DOHH2 (cell line): ENCODE data around the gene RBM20.
"Not testable (repeated sequence)": the region's sequence is repeated elsewhere in the genome, so short reads cannot be mapped to it uniquely, and the experiment has no call there.

Source experiments
- H3F3A ChIP-seq: fragments of 200-600 bp; sonication (generic), shearing (Covaris generic); 2 replicates; pipeline ENCODE4 v1.6.0; 2016; ENCODE audit warnings: antibody characterized with exemption, mild to moderate bottlenecking; ENCODE audit not compliant: control insufficient read depth, insufficient read depth
- H3K27ac ChIP-seq: fragments of 200-600 bp; sonication (generic); 2 replicates; pipeline ENCODE4 v1.5.1; 2014; ENCODE audit warnings: low read depth, mild to moderate bottlenecking, low read length, moderate library complexity
- H3K27me3 ChIP-seq: fragments of 200-600 bp; sonication (generic); 2 replicates; pipeline ENCODE4 v1.6.1; 2014; ENCODE audit warnings: mild to moderate bottlenecking, low read length, mixed read lengths; ENCODE audit not compliant: control insufficient read depth
- H3K36me3 ChIP-seq: fragments of 200-600 bp; sonication (generic); 2 replicates; pipeline ENCODE4 v1.6.1; 2014; ENCODE audit warnings: mild to moderate bottlenecking, low read length, moderate library complexity, mixed read lengths; ENCODE audit not compliant: control insufficient read depth
- H3K4me1 ChIP-seq: fragments of 200-600 bp; sonication (generic); 2 replicates; pipeline ENCODE4 v1.6.1; 2014; ENCODE audit warnings: mild to moderate bottlenecking, low read length, mixed read lengths; ENCODE audit not compliant: control insufficient read depth
- H3K4me2 ChIP-seq: fragments of 200-600 bp; sonication (generic); 2 replicates; pipeline ENCODE4 v1.6.0; 2014; ENCODE audit warnings: mild to moderate bottlenecking, low read length, moderate library complexity
- H3K4me3 ChIP-seq: fragments of 200-600 bp; sonication (generic); 2 replicates; pipeline ENCODE4 v1.5.1; 2014; ENCODE audit warnings: mild to moderate bottlenecking, low read length, mixed read lengths
- H3K79me2 ChIP-seq: fragments of 200-600 bp; sonication (generic); 2 replicates; pipeline ENCODE4 v1.6.1; 2014; ENCODE audit warnings: mild to moderate bottlenecking, low read length, mixed read lengths; ENCODE audit not compliant: control insufficient read depth
- H3K9me2 ChIP-seq: fragments of 200-600 bp; sonication (generic); replicated peaks from 2 replicates; pipeline ENCODE4 v1.6.1; 2014; ENCODE audit warnings: mild to moderate bottlenecking, low read length, mixed read lengths; ENCODE audit not compliant: control insufficient read depth
- H3K9me3 ChIP-seq: fragments of 200-600 bp; sonication (generic); 2 replicates; pipeline ENCODE4 v1.6.1; 2014; ENCODE audit warnings: antibody characterized with exemption, low read length, mixed read lengths; ENCODE audit not compliant: control insufficient read depth, insufficient read depth
- H4K20me1 ChIP-seq: fragments of 200-600 bp; sonication (generic); 2 replicates; pipeline ENCODE4 v1.6.0; 2014; ENCODE audit warnings: low read depth, mild to moderate bottlenecking, antibody characterized with exemption, low read length, moderate library complexity; ENCODE audit not compliant: control insufficient read depth, insufficient read depth
- EZH2phosphoT487 ChIP-seq: fragments of 200-600 bp; sonication (generic); IDR thresholded peaks from 2 replicates; pipeline ENCODE4 v1.6.1; 2017; ENCODE audit warnings: borderline replicate concordance, mild to moderate bottlenecking, antibody characterized with exemption, low read length, moderate library complexity, mixed read lengths
- TF ChIP-seq, protein P1 (sequence below): fragments of 200-600 bp; sonication (generic); IDR thresholded peaks from one replicate; pipeline ENCODE4 v1.5.1; 2014; ENCODE audit warnings: antibody characterized with exemption, mild to moderate bottlenecking, low read depth, low read length; ENCODE audit not compliant: poor library complexity, severe bottlenecking

The RBM20 gene

GRCh38 chr10:110656612-110657011 is 12.5 kb downstream of the RBM20 start:
- Histone ChIP-seq H3K27me3 (peaks cover 3% of the 10 kb centered on the region; the same call in 1 of the 2 replicates), H3K4me2 (no peak overlapping the region), H3K4me1 (peaks cover 28% of the 10 kb centered on the region), H3K79me2 (no peaks in the 10 kb centered on the region), H3K9me3 (no peaks in the 10 kb centered on the region), H3F3A (no peaks in the 10 kb centered on the region; the same call in 1 of the 2 replicates), H4K20me1 (no peaks in the 10 kb centered on the region), H3K4me3 (no peak overlapping the region), H3K9me2 (no peaks in the 10 kb centered on the region), H3K36me3 (no peaks in the 10 kb centered on the region), H3K27ac (no peak overlapping the region)
- TF ChIP-seq, protein P1, sequence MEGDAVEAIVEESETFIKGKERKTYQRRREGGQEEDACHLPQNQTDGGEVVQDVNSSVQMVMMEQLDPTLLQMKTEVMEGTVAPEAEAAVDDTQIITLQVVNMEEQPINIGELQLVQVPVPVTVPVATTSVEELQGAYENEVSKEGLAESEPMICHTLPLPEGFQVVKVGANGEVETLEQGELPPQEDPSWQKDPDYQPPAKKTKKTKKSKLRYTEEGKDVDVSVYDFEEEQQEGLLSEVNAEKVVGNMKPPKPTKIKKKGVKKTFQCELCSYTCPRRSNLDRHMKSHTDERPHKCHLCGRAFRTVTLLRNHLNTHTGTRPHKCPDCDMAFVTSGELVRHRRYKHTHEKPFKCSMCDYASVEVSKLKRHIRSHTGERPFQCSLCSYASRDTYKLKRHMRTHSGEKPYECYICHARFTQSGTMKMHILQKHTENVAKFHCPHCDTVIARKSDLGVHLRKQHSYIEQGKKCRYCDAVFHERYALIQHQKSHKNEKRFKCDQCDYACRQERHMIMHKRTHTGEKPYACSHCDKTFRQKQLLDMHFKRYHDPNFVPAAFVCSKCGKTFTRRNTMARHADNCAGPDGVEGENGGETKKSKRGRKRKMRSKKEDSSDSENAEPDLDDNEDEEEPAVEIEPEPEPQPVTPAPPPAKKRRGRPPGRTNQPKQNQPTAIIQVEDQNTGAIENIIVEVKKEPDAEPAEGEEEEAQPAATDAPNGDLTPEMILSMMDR, result no peak
- TF ChIP-seq EZH2phosphoT487, result no peak

GRCh38 chr10:110657973-110658691 is 14.0 kb downstream of the RBM20 start:
- TF ChIP-seq, protein P1, result no peak
- TF ChIP-seq EZH2phosphoT487, result no peak
- Histone ChIP-seq H3K36me3 (no peaks in the 10 kb centered on the region), H3K4me3 (no peak overlapping the region), H3K27me3 (peaks cover 15% of the 10 kb centered on the region), H3K79me2 (no peaks in the 10 kb centered on the region), H3K27ac (no peak overlapping the region), H4K20me1 (no peaks in the 10 kb centered on the region), H3K9me2 (no peaks in the 10 kb centered on the region), H3K9me3 (no peaks in the 10 kb centered on the region), H3K4me2 (no peak overlapping the region), H3K4me1 (peaks cover 14% of the 10 kb centered on the region), H3F3A (no peaks in the 10 kb centered on the region)

- no peaks in the 10 kb centered on the region for H3K36me3 ChIP-seq
- no peaks in the 10 kb centered on the region for H3K79me2 ChIP-seq
- H3K9me2 ChIP-seq, result no peaks in the 10 kb centered on the region
- H3K27me3 ChIP-seq, result peaks cover 15% of the 10 kb centered on the region
- H3K4me1 ChIP-seq, result peaks cover 11% of the 10 kb centered on the region
- no peak overlapping the region for H3K4me2 ChIP-seq
- H3K27ac ChIP-seq, result no peak overlapping the region
- no peaks in the 10 kb centered on the region for H4K20me1 ChIP-seq
- no peaks in the 10 kb centered on the region for H3K9me3 ChIP-seq
- no peaks in the 10 kb centered on the region for H3F3A ChIP-seq
- TF ChIP-seq EZH2phosphoT487, result no peak
- TF ChIP-seq, protein P1, result no peak
- no peak overlapping the region for H3K4me3 ChIP-seq
Measured at GRCh38 chr10:110659558-110659957, 15.4 kb downstream of the RBM20 start.

DNA sequence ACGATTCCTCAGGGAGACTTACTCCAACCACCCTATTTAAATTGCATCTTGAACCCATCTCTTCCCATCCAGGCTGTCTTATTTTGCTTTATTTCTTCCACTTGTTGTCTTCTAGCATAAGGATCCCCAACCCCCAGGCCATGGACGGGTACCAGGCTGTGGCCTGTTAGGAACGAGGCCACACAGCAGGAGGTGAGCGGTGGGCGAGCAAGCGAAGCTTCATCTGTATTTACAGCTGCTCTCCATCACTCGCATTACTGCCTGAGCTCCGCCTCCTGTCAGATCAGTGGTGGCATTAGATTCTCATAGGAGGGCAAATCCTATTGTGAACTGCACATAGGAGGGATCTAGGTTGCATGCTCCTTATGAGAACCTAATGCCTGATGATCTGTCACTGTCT is 16.2 kb downstream of the RBM20 start:
- not testable (repeated sequence) for H3K9me3 ChIP-seq, H3K9me2 ChIP-seq, H3K4me3 ChIP-seq, H3K36me3 ChIP-seq, H3K79me2 ChIP-seq, H4K20me1 ChIP-seq, H3K4me2 ChIP-seq, H3F3A ChIP-seq, H3K27ac ChIP-seq
- H3K27me3 ChIP-seq, result peaks cover 15% of the 10 kb centered on the region
- H3K4me1 ChIP-seq, result peaks cover 11% of the 10 kb centered on the region
